Measurements from ENCODE around the gene RASSF5.
A peak's percentile ranks its signal among the peaks of the same experiment; 100 is the strongest.

The RASSF5 gene

GRCh38 chr1:206507284-206508129, at the start of gene RASSF5:
Gene RASSF5 (plus strand): TSS chr1:206507531. CDS start chr1:206507603, 72 bp downstream.
- peak; percentile 93 for DNase-seq

- no peak for DNase-seq
Measured at GRCh38 chr1:206459703-206460102, 47.6 kb upstream of the RASSF5 start.

- no peak for DNase-seq
Measured at GRCh38 chr1:206460836-206461426, 46.4 kb upstream of the RASSF5 start.

GRCh38 chr1:206461602-206462455, 45.5 kb upstream of the RASSF5 start:
- DNase-seq = peak; percentile 88

GRCh38 chr1:206463137-206463536, 44.2 kb upstream of the RASSF5 start:
- DNase-seq = no peak

GRCh38 chr1:206463911-206464310, 43.4 kb upstream of the RASSF5 start:
- DNase-seq = no peak

- DNase-seq = no peak
Measured at GRCh38 chr1:206464456-206464964, 42.8 kb upstream of the RASSF5 start.

- DNase-seq = no peak
Measured at GRCh38 chr1:206465951-206466350, 41.4 kb upstream of the RASSF5 start.

- DNase-seq = no peak
Measured at GRCh38 chr1:206466840-206467649, 40.3 kb upstream of the RASSF5 start.

GRCh38 chr1:206467915-206468314, 39.4 kb upstream of the RASSF5 start:
- DNase-seq = no peak

- DNase-seq = no peak
Measured at GRCh38 chr1:206468571-206468970, 38.8 kb upstream of the RASSF5 start.

GRCh38 chr1:206469411-206469932, 37.9 kb upstream of the RASSF5 start:
- no peak for DNase-seq

- peak; percentile 81 for DNase-seq
Measured at GRCh38 chr1:206469933-206470691, 37.2 kb upstream of the RASSF5 start, which contains the start of gene IKBKE. Gene IKBKE (plus strand): TSS chr1:206470476. CDS start chr1:206473228, 2,752 bp downstream.

- DNase-seq = peak; percentile 79
Measured at GRCh38 chr1:206470692-206471414, 36.5 kb upstream of the RASSF5 start.

GRCh38 chr1:206471415-206471801, 35.9 kb upstream of the RASSF5 start:
- no peak for DNase-seq

GRCh38 chr1:206472024-206472423, 35.3 kb upstream of the RASSF5 start:
- no peak for DNase-seq

GRCh38 chr1:206472454-206472853, 34.9 kb upstream of the RASSF5 start:
- DNase-seq = no peak

- no peak for DNase-seq
Measured at GRCh38 chr1:206472886-206473285, 34.4 kb upstream of the RASSF5 start.

GRCh38 chr1:206476058-206476457, 31.3 kb upstream of the RASSF5 start:
- DNase-seq = no peak

- no peak for DNase-seq
Measured at GRCh38 chr1:206476591-206476990, 30.7 kb upstream of the RASSF5 start.
